HL-60 (cell line): ENCODE measurements around the gene MYMK.

Source experiments
- DNase-seq, 2 experiments: peaks; one replicate each; pipeline ENCODE4 v3.0.0-alpha.2; 2010 to 2020; ENCODE audit warnings: low read depth in 1 of 2, low spot score in 1 of 2
- H3K27ac ChIP-seq: fragments of 250-450 bp; sonication (Bioruptor Pico); replicated peaks from 2 replicates; pipeline ENCODE4 v1.5.1; 2020; ENCODE audit warnings: mild to moderate bottlenecking, moderate library complexity
- H3K27me3 ChIP-seq: fragments of 250-450 bp; sonication (Bioruptor Pico); 2 replicates; pipeline ENCODE4 v1.5.1; 2021; ENCODE audit warnings: mild to moderate bottlenecking, moderate library complexity; ENCODE audit not compliant: insufficient read depth, poor library complexity, severe bottlenecking
- H3K4me3 ChIP-seq: replicated peaks from 2 replicates; pipeline ENCODE4 v1.5.1; 2011; ENCODE audit warnings: mild to moderate bottlenecking, control low read depth, low read length; ENCODE audit not compliant: insufficient read depth
- GABPA ChIP-seq: IDR thresholded peaks from 2 replicates; pipeline ENCODE4 v1.6.1; 2012; ENCODE audit warnings: low read depth
- POLR2AphosphoS5 ChIP-seq: IDR thresholded peaks from 2 replicates; pipeline ENCODE4 v1.6.1; 2012; ENCODE audit warnings: low read depth
- SPI1 ChIP-seq: IDR thresholded peaks from 2 replicates; pipeline ENCODE4 v1.6.1; 2012; ENCODE audit warnings: low read depth, mild to moderate bottlenecking, borderline replicate concordance
- TF ChIP-seq, protein P1 (sequence below): IDR thresholded peaks from 2 replicates; pipeline ENCODE4 v1.6.1; 2012; ENCODE audit warnings: low read depth; ENCODE audit not compliant: insufficient replicate concordance
- TF ChIP-seq, protein P2 (sequence below): IDR thresholded peaks from one replicate; pipeline ENCODE4 v1.5.1; 2011; ENCODE audit warnings: low read length, control low read depth, inconsistent platforms; ENCODE audit not compliant: insufficient read depth

MYMK gene

DNA sequence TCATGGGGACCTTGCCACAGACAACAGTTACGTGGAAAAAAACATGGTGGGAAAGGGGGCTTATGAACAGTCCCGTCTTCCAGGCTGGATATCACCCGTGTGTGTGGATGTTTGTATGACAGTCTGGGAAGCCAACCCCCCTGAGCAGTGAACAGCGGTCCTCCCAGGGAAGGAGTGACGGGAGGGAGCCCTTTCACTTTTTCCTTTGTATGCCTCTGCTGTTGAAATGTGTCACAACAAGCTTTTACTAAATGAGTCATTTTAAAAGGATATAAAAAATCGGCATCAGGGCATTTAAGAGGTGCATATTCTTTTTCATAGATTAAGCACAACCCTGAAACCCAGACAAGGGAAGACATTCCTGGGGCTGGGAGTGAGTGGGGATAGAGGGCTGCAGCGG, 5.1 kb downstream of the MYMK start:
- TF ChIP-seq, protein P1, sequence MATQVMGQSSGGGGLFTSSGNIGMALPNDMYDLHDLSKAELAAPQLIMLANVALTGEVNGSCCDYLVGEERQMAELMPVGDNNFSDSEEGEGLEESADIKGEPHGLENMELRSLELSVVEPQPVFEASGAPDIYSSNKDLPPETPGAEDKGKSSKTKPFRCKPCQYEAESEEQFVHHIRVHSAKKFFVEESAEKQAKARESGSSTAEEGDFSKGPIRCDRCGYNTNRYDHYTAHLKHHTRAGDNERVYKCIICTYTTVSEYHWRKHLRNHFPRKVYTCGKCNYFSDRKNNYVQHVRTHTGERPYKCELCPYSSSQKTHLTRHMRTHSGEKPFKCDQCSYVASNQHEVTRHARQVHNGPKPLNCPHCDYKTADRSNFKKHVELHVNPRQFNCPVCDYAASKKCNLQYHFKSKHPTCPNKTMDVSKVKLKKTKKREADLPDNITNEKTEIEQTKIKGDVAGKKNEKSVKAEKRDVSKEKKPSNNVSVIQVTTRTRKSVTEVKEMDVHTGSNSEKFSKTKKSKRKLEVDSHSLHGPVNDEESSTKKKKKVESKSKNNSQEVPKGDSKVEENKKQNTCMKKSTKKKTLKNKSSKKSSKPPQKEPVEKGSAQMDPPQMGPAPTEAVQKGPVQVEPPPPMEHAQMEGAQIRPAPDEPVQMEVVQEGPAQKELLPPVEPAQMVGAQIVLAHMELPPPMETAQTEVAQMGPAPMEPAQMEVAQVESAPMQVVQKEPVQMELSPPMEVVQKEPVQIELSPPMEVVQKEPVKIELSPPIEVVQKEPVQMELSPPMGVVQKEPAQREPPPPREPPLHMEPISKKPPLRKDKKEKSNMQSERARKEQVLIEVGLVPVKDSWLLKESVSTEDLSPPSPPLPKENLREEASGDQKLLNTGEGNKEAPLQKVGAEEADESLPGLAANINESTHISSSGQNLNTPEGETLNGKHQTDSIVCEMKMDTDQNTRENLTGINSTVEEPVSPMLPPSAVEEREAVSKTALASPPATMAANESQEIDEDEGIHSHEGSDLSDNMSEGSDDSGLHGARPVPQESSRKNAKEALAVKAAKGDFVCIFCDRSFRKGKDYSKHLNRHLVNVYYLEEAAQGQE, result no peak
- TF ChIP-seq GABPA (no peak), SPI1 (no peak)
- Histone ChIP-seq H3K27ac (no peak overlapping the region), H3K27me3 (peaks cover 2% of the 10 kb centered on the region), H3K4me3 (no peak overlapping the region)
- no peak for DNase-seq

DNA sequence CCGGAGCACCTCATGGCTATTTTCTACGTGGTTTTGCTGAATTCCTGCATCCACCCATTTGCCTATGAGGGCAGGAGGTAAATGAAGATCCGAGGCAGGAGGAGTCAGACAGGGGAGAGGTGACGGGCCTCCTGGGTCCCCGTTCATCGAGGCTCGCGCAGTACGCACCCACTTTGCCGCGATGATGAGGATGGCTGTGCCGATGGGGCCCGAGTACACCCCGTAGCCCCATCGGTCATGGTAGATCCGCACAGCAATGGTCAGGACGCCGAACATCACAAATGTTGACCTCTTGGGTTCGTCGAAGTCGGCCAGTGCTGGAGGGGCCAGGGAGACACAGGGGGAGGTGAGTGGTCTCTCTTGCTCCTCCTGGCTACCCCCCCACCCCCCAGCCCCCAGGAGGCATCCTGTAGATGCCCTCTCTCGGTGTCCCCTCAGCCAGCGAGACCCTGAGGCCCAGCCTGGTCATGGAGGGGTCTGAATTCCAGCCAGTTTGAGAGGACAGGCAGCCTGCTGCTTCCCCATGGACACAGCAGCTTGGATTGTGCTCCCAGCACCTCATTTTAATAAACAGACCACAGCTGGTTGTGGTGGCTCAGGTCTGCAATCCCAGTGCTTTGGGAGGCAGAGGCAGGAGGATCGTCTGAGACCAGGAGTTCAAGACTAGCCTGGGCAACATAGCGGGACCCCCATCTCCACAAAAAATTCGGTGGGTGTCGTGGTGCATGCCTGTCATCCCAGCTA, 5.9 kb downstream of the MYMK start:
- no peak overlapping the region for H3K27ac ChIP-seq
- H3K4me3 ChIP-seq, result no peak overlapping the region
- H3K27me3 ChIP-seq, result peaks cover 2% of the 10 kb centered on the region
- no peak for DNase-seq
- TF ChIP-seq SPI1 (no peak), POLR2AphosphoS5 (no peak), GABPA (no peak)
- TF ChIP-seq, protein P1, result no peak
- TF ChIP-seq, protein P2, sequence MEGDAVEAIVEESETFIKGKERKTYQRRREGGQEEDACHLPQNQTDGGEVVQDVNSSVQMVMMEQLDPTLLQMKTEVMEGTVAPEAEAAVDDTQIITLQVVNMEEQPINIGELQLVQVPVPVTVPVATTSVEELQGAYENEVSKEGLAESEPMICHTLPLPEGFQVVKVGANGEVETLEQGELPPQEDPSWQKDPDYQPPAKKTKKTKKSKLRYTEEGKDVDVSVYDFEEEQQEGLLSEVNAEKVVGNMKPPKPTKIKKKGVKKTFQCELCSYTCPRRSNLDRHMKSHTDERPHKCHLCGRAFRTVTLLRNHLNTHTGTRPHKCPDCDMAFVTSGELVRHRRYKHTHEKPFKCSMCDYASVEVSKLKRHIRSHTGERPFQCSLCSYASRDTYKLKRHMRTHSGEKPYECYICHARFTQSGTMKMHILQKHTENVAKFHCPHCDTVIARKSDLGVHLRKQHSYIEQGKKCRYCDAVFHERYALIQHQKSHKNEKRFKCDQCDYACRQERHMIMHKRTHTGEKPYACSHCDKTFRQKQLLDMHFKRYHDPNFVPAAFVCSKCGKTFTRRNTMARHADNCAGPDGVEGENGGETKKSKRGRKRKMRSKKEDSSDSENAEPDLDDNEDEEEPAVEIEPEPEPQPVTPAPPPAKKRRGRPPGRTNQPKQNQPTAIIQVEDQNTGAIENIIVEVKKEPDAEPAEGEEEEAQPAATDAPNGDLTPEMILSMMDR, result no peak

DNA sequence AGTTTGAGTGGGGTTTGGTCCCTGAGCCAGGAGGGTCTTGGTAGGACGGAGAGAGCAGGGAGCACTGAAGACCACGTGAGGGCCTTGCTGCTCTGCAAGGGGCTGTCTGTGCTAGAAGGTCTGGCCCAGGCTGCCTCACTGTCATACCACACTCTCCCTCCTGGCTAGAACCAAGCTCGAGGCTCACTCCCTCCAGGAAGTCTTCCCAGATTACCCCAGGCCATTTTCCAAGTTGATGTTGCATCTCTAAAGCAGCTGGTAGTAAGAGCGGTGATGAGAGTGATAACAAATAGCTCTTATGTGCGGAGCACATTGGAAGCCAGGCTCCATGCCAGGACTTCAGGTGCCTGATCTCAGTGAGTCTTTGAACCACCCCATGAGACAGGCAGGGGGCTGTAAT, 6.6 kb downstream of the MYMK start:
- H3K27me3 ChIP-seq, result peaks cover 2% of the 10 kb centered on the region
- no peak for TF ChIP-seq POLR2AphosphoS5
- TF ChIP-seq, protein P1, result no peak
- TF ChIP-seq, protein P2, result no peak
- no peak for TF ChIP-seq SPI1
- TF ChIP-seq GABPA, result no peak
- no peak for DNase-seq
- H3K27ac ChIP-seq, result no peak overlapping the region
- no peak overlapping the region for H3K4me3 ChIP-seq
